NCI-H1092 treated with DMSO at 0.1 percent for 48 hours (cell line): ENCODE data around the gene RNF214.

Source experiments
- DNase-seq: peaks from one replicate; lab custom pipeline; 2025; lab: John Stamatoyannopoulos, UW

RNF214 gene

DNA sequence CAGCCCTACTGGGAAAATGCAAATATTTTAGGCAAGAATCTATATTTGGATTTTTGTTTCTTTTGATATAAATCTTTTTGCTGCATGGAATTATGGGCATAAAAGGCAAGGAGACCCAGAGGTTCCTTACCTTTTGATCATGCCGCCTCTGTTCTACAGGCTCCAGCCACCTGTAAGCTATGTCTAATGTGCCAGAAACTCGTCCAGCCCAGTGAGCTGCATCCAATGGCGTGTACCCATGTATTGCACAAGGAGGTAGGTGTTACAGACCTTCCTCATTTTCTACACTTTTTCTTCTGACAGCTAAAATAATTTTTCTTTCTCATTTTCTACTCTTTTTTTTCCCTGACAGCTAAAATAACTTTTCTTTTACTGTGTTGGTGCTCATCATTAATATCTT, 50.5 kb downstream of the RNF214 start:
- no peak for DNase-seq

DNA sequence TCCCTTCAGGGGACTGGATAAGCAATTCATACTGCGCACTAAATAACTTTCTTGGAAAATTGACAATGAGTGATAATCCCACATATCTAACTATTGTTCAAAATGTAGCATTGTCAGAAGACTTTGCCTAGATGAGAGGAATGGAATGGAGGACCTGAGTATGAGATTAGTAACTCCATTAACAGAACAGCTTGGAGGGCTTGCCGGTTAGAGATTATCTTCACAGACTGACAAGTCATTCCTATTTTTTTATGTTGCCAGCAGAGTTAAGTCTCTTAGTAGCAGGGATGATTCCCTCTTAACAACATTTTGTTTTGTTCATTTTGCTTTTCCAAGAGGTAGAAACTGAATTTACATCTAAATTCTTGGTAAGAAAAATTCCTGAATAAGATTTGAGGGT, 51.6 kb downstream of the RNF214 start:
- no peak for DNase-seq

GRCh38 chr11:117286588-117286987, 54.1 kb downstream of the RNF214 start:
- no peak for DNase-seq

DNA sequence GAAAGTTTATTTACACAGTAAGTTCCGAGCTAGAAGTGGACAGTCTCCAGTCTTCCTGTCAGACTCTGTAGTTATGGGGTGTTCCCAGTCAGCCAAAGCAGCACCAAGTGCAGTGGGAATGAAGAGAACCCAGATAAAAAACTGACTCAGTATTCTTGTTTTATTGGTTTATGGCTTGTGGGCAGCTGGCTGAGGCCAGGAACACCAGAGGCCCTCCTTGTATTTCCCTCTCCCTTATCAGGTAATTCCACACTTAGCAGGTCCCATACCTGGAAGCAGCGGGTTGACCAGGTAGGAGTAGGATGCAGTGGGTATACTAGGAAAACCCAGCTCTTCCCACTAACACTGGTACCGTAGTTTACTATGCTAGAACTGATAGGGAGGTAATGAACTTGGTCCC, 55.2 kb downstream of the RNF214 start:
- DNase-seq = no peak

- no peak for DNase-seq
Observed at GRCh38 chr11:117289795-117290194, 57.3 kb downstream of the RNF214 start.

GRCh38 chr11:117290809-117291396, 58.4 kb downstream of the RNF214 start, which contains the start of gene BACE1-AS:
Gene BACE1-AS (plus strand): TSS chr11:117291346.
- no peak for DNase-seq

DNA sequence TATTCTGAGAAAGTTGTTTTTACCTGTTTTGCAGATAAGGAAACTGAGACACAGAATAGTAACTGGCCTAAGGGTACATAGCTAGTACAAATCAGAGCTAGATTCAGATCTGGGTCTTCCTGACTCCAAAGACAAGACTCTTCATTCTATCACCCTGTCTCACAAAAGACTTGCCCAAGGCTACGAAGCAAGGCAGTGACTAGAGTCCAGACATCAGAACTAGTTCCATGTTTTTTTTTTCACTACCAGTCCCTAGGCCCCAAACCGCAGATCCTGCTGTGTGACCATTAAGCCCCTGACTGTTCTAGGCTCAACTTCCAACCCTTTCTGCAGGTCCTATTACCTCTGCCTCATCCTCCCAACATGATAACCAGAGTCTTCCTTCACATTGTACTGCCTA, 60.1 kb downstream of the RNF214 start:
- DNase-seq = no peak

DNA sequence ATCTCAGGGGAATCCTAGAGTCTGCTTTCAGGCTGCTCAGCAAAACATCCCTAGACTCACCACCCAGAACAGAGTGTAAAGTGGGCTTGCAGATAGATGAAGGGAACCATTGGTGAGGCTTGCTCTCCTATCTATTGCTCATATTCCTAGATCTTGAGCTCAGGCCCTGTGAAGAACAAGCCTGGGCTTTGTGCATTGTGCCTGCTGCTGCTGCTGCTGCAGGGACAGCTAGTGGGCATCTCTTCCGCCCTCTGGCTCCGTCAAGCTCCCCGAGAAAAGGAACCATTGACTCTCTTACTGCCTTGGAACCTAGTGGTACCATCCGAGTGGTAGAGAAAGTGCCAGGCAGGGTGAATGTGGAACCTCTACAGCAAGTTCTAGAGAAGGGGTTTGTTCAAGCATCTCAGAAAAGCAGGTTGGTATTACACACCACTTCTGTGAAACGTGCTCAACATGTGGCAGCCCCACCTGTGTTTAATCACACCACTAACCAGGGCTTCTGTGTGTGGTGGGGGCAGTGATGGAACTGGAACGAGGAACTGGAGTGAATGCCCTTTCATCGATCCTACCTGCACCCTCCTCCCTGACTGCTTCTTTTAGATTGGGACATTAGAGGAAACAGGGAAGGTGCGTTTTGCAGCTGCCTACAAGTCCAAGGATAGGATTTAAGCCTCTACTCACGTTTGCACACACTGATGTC, 63.1 kb downstream of the RNF214 start:
- no peak for DNase-seq

DNA sequence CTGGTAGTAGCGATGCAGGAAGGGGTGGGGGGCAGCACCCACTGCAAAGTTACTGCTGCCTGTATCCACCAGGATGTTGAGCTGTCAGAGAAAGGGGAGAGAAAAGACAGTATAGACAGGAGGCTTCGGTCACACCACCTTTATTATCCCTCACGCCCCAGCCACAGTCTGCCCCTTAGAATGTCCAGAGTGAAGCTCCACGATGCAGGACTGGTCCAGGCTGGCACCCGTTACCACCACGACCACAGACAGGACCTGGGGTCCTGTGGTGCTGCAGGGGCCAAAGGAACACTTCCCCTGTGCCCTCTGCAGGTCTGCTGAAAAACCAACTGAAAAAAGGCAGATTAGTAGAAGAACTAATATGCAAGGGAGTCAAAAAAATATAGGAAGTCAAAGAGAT, 64.4 kb downstream of the RNF214 start:
- DNase-seq = no peak

GRCh38 chr11:117298195-117298594, 65.7 kb downstream of the RNF214 start:
- no peak for DNase-seq

DNA sequence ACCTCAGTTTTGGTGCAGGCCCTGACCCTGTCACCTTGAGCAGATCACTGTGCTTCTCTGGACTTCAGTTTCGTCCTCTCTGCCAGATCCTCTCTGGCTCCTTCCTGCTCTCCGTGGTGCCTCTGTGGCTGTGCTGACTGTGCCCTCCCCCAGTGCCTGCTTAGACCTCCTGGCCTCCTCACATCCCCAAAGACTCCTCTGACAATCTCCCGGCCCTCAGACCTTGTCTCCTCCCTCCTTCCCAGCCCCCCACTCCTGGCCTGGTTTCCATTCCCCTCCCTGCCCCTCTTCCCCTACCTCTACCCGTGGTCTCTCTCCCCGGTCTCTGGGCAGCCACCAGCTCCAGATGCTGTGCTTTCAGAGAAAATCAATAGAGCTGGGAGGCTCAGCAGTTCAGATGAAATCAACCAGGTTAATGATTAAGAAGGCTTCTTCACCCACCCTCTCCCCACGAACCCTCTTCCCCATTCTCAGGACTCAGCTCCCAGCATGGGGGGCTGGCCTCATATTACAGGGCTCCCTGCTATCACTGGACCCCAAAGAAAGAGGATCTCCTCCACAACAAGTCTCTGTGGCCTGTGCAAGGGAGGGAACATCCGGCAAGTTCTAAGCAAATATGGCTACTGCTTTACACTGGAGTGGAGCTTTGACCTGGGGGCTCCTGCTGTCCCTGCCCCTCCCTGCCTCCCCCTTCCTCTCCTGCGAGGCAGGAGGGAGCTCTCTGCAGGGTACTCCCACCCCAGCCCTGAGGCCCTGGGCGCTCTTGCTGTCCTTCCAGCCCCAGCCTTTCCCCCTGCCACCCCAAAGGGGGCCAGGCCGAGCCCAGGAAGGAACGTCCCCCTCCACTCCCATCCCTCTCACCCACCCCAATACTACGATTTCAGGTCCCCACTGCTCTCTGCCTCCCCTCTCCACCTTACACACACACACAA, 67.1 kb downstream of the RNF214 start:
- peak; percentile 72 for DNase-seq

- peak; percentile 22 for DNase-seq
Observed at GRCh38 chr11:117300283-117300663, 67.8 kb downstream of the RNF214 start.

GRCh38 chr11:117300773-117301172, 68.3 kb downstream of the RNF214 start:
- no peak for DNase-seq

DNA sequence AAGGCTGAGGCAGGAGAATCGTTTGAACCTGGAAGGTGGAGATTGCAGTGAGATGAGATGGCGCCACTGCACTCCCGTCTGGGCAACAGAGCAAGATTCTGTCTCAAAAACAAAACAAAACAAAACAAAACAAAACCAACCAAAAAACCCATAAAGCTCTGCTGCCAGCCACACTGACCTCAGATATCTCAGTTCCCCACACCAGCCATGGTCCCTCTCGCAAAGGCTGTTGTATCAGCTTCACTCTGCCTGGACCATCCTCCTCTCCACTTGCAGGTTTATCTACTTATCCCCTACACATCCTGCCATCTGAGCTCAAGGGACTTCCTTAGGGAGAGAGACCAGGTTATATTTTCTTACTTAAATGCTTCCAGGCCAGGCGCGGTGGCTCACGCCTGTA, 69.8 kb downstream of the RNF214 start:
- DNase-seq = no peak

- DNase-seq = peak; percentile 32
Observed at GRCh38 chr11:117303101-117303500, 70.6 kb downstream of the RNF214 start.

DNA sequence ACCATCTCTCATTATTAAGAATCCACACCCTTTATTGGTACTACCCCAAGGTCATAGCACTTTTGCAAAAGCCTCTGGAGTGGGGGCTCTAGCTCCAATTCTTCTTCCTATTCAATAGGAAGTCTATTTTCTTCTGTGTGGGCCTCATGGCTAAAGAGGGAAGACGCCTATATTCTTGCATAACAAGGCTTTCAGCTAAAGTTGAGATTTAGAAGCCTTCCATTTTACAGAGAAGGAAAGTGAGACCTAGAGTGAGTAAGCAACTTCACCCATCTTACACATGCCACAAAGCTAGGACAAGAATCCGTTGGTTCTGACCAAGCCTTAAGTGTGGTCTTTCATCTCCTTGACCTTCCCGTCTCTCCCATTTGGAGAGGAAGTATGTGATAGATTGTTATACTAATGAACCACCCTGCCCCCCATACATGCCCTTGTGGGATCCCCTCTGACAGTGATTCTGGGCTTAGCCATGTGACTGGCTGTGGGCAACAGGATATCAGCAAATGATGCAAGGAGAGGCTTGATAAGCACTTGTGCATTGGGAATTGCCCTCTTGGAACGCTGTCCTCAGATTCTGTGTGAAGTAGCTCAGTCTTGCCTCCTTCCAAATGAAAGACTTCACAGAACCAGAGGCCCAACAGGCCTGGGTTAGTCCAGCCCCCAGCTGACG, 71.3 kb downstream of the RNF214 start:
- no peak for DNase-seq

DNA sequence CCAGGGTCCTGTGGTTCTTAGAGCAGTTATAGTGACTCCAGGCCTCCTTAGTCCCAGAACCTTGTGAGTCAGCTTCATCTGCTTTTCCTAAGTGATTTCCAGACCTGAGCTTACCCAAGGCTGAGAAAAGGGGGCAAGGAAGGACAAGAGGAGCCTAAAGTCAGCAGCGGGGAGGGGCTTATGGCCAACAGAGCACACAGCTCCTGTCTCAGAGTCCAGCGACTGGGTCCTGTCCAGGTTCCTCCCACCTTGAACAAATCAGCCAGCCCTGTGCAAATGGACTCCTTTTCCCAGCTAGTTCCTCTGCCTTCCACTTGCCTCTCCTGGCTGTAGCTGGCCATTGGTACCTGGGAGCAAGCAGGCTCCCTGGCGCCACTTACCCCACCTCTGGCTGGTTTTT, 72.7 kb downstream of the RNF214 start:
- no peak for DNase-seq

- DNase-seq = no peak
Observed at GRCh38 chr11:117309310-117309709, 76.8 kb downstream of the RNF214 start.

DNA sequence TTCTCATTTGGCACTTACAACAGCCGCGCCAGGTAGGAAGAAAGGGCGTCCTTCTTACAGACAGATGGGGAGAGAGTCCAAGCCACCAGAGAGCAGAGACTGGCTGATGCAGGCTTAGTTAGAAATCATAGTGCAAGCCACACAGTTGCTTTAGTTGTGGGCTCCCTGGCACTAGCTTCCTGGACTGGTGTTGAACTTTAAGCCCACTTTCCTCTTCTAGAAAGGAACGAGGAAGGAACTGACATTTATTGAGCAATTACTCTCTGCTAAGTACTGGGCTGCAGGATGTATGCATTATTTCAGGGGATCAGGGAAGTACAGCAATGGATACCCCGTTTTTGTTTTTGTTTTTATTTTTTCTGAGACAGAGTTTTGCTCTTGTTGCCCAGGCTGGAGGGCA, 80.6 kb downstream of the RNF214 start:
- DNase-seq = no peak

GRCh38 chr11:117313828-117314768, 81.6 kb downstream of the RNF214 start:
- no peak for DNase-seq

- no peak for DNase-seq
Observed at GRCh38 chr11:117314840-117315239, 82.4 kb downstream of the RNF214 start.
